B cell (primary cell): Measurements from ENCODE around the gene UPB1. TPM values are rescaled to one million over a fixed set of nuclear protein-coding genes. Genes with fewer than 3 reads are reported as not detected.
A peak's percentile ranks its signal among the peaks of the same experiment; 100 is the strongest.

Experiments used
- ATAC-seq: fragments of 200-7000 bp; cut with Tn5 transposase; one replicate; pipeline ENCODE4 v1.10.0; 2021; ENCODE audit warnings: low read depth, mild to moderate bottlenecking, moderate number of reproducible peaks, moderate library complexity
- CTCF ChIA-PET: fragments of 350-600 bp; sonication (Branson Sonifier 250); formaldehyde crosslinking; loops from one replicate; lab custom pipeline; 2021; ENCODE audit warnings: antibody characterized with exemption, inconsistent platforms; lab: Charles Lee
- POLR2A ChIA-PET: fragments of 350-600 bp; sonication (Branson Sonifier 250); formaldehyde crosslinking; loops from one replicate; lab custom pipeline; 2021; ENCODE audit warnings: antibody characterized with exemption; lab: Charles Lee
- DNase-seq: peaks from one replicate; pipeline ENCODE4 v3.0.0; 2013
- H2AFZ ChIP-seq: 2 replicates; pipeline ENCODE4 v1.6.1; 2012; ENCODE audit warnings: mild to moderate bottlenecking, low read depth, low read length; ENCODE audit not compliant: insufficient read depth, poor library complexity, severe bottlenecking
- H3K27ac ChIP-seq, 2 donors: 1 replicate in 1 of 2; 2 replicates in 1 of 2; pipeline ENCODE4 v1.5.1; 2012 to 2013; ENCODE audit warnings: low read length in 2 of 2, mild to moderate bottlenecking in 2 of 2, moderate library complexity in 1 of 2
- H3K27me3 ChIP-seq, 4 experiments: fragments of 200-600 bp in 1 of 4; sonication (generic) in 1 of 4; replicated peaks in 1 of 4; 1 replicate in 2 of 4; 2 replicates in 2 of 4; pipeline versions ENCODE4 v1.6.1 to v1.7.0; 2013 to 2016; ENCODE audit warnings: low read length in 3 of 4, mild to moderate bottlenecking in 2 of 4, mixed read lengths in 1 of 4, moderate library complexity in 1 of 4; ENCODE audit not compliant: insufficient read depth in 4 of 4, control insufficient read depth in 3 of 4; ENCODE audit errors: control extremely low read depth in 1 of 4
- H3K36me3 ChIP-seq, 2 experiments: replicated peaks in 1 of 2; 1 replicate in 1 of 2; 2 replicates in 1 of 2; pipeline versions ENCODE4 v1.6.1 to v1.7.1; 2013; ENCODE audit warnings: low read length in 1 of 2; ENCODE audit not compliant: insufficient read depth in 2 of 2, control insufficient read depth in 1 of 2; ENCODE audit errors: control extremely low read depth in 1 of 2, extremely low read depth in 1 of 2
- H3K4me1 ChIP-seq, 2 donors: fragments of 200-600 bp in 1 of 2; sonication (generic) in 1 of 2; 1 replicate in 1 of 2; 2 replicates in 1 of 2; pipeline versions ENCODE4 v1.5.1 to v1.6.1; 2013 to 2017; ENCODE audit warnings: low read length in 2 of 2; ENCODE audit not compliant: control insufficient read depth in 2 of 2, insufficient read depth in 2 of 2
- H3K4me2 ChIP-seq: replicated peaks from 2 replicates; pipeline ENCODE3; 2012; ENCODE audit warnings: mild to moderate bottlenecking, low read depth, low read length; ENCODE audit not compliant: poor library complexity, severe bottlenecking
- H3K4me3 ChIP-seq, 5 experiments: fragments of 200-600 bp in 1 of 5; sonication (generic) in 1 of 5; 1 replicate in 3 of 5; 2 replicates in 2 of 5; pipeline versions ENCODE4 v1.5.1 to v1.7.0; 2011 to 2016; ENCODE audit warnings: low read length in 4 of 5, mild to moderate bottlenecking in 4 of 5, low read depth in 2 of 5, control low read depth in 1 of 5, moderate library complexity in 1 of 5; ENCODE audit not compliant: insufficient read depth in 1 of 5; ENCODE audit errors: control extremely low read depth in 1 of 5, extremely low read depth in 1 of 5
- H3K79me2 ChIP-seq: fragments of 200-600 bp; sonication (generic); one replicate; pipeline ENCODE4 v1.6.0; 2016; ENCODE audit warnings: low read length; ENCODE audit not compliant: control insufficient read depth, insufficient read depth
- H3K9ac ChIP-seq: fragments of 200-600 bp; sonication (generic); 2 replicates; pipeline ENCODE4 v1.6.1; 2017; ENCODE audit warnings: mild to moderate bottlenecking, low read length, moderate library complexity
- H3K9me3 ChIP-seq, 3 donors: one replicate each; pipeline versions ENCODE4 v1.6.1 to v1.7.1; 2013; ENCODE audit warnings: low read length in 2 of 3; ENCODE audit not compliant: control insufficient read depth in 2 of 3, insufficient read depth in 1 of 3; ENCODE audit errors: control extremely low read depth in 1 of 3
- H4K20me1 ChIP-seq: 2 replicates; pipeline ENCODE4 v1.6.0; 2012; ENCODE audit warnings: mild to moderate bottlenecking, low read length; ENCODE audit not compliant: insufficient read depth, control insufficient read depth, poor library complexity, severe bottlenecking
- H3K27ac Mint-ChIP-seq: one replicate; pipeline ENCODE4 v1.8.0; 2021; ENCODE audit warnings: mixed read lengths
- H3K27me3 Mint-ChIP-seq: one replicate; pipeline ENCODE4 v1.8.0; 2021; ENCODE audit warnings: mixed read lengths
- H3K4me1 Mint-ChIP-seq: one replicate; pipeline ENCODE4 v1.8.0; 2021; ENCODE audit warnings: mixed read lengths
- H3K4me3 Mint-ChIP-seq: one replicate; pipeline ENCODE4 v1.8.0; 2021; ENCODE audit warnings: mixed read lengths
- H3K9me3 Mint-ChIP-seq: one replicate; pipeline ENCODE4 v1.8.0; 2022; ENCODE audit warnings: mixed read lengths; ENCODE audit not compliant: insufficient read depth
- CTCF ChIP-seq: fragments of 200-600 bp; IDR thresholded peaks from one replicate; pipeline ENCODE4 v1.8.0; 2022; ENCODE audit warnings: antibody characterized with exemption, mild to moderate bottlenecking
- EZH2 ChIP-seq: IDR thresholded peaks from 2 replicates; pipeline ENCODE4 v1.6.1; 2012; ENCODE audit warnings: borderline replicate concordance, low read depth, mild to moderate bottlenecking, moderate library complexity, low read length; ENCODE audit not compliant: insufficient read depth, poor library complexity, severe bottlenecking
- WGBS: methylation state at CpG from one replicate; pipeline ENCODE4 v1.1.5; 2013; ENCODE audit warnings: missing lambda C conversion rate; ENCODE audit not compliant: insufficient coverage; 5-methylcytosine and 5-hydroxymethylcytosine counted together
- intact Hi-C: fragments of 100-400 bp; cut with micrococcal nuclease; formaldehyde crosslinking; loops from one replicate; pipeline ENCODE4 v1.10.0; 2022
- polyA minus RNA-seq: library from RNA; depleted of rRNA, polyadenylated mRNA; stranded (reverse); fragments of >200 nt; gene quantifications from 2 replicates; pipeline ENCODE4 v1.2.3, GENCODE V29; 2012
- polyA plus RNA-seq: library from polyadenylated mRNA; depleted of rRNA; stranded (reverse); fragments of >200 nt; gene quantifications from 2 replicates; pipeline ENCODE4 v1.2.3, GENCODE V29; 2012
- total RNA-seq, 2 donors: library from RNA; stranded (reverse); fragments of 120-200 nt in 1 of 2; gene quantifications; 1 replicate in 1 of 2; 2 replicates in 1 of 2; pipeline versions ENCODE4 v1.2.3 to v1.2.4, GENCODE V29; 2013 to 2022

Gene UPB1
- total RNA-seq, result 3.8 and 4.0 TPM in 2 replicates
- total RNA-seq (2013), result 0.89 TPM
- polyA plus RNA-seq, result 0.49 and 1.2 TPM in 2 replicates
- polyA minus RNA-seq, result 0.86 and 2.4 TPM in 2 replicates

DNA sequence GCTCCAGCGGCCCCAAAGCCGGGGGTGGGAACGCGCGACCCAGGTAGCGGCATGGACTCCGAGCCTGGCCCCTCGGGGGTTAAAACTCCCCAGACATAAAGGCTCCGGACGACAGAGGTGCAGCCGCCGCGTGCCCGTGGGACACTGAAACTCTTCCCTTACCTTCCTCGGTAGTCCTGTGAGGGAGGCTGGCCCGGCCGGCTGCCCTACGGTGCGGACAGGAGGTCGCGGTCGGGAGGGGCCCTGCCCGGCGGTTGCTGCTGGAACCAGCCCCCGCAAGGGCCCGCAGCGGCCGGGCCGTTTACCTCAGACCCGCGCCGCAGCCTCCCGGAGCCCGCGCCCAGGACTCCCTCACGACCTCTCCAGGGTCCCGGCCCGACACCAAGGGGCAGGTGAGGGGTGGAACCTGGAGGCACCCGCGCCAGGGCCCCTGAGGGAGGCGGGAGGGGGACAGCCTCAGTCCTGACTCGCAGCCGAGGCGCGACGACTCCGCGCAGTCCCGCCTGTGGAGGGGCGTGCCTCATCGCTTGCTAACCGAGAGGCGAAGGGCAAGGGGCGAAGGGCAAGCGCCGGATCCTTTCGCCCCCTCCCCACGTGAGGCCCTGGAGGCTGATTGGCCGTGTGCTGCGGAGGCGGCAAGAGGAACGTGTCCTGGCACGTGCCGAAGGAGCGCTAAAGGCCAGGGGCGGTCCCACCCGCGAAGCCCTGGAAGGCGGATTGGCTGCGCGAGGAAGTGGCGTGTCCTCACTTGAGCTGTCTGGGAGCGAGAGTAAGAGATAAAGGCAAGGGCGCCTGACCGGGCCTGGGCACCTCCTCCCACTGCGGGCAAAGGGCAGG lies at the start of gene UPB1:
TSS of gene UPB1 (plus strand) at position 805 of the 837 bp plus-strand sequence. CDS start 72 bp downstream, outside the sequence.
- Histone ChIP-seq H3K27me3 (peaks cover 0 to 27% (median 18%) of the 10 kb centered on the region in 4 experiments), H3K4me1 (peaks cover 5 to 11% of the 10 kb centered on the region in 2 donors), H3K36me3 (no peaks in the 10 kb centered on the region), H3K4me2 (peak within 1 kb of the TSS; percentile 38), H4K20me1 (no peaks in the 10 kb centered on the region), H3K9me3 (peaks cover 0 to 8% (median 0%) of the 10 kb centered on the region in 3 donors), H2AFZ (peak within 1 kb of the TSS; percentile 38), H3K27ac (no peak within 1 kb of the TSS), H3K9ac (no peak within 1 kb of the TSS), H3K79me2 (no peaks in the 10 kb centered on the region), H3K4me3 (no peak within 1 kb of the TSS)
- Mint-ChIP-seq H3K27ac (no peak within 1 kb of the TSS), H3K9me3 (no peaks in the 10 kb centered on the region), H3K27me3 (peaks cover 30% of the 10 kb centered on the region), H3K4me3 (no peak within 1 kb of the TSS), H3K4me1 (no peaks in the 10 kb centered on the region)
- CTCF ChIA-PET, result no interaction called here
- intact Hi-C loops, result no loop called here
- DNase-seq (no peak), ATAC-seq (no peak)
- WGBS, result 40% methylated on average over 76 of the region's 76 CpGs
- POLR2A ChIA-PET, result no interaction called here
- TF ChIP-seq CTCF (no peak), EZH2 (no peak)
